DOHH2 (cell line): ENCODE results near the gene DCDC1.

ENCODE experiments used
- CTCF ChIP-seq: fragments of 200-600 bp; sonication (generic); IDR thresholded peaks from one replicate; pipeline ENCODE4 v1.5.1; 2014; ENCODE audit warnings: antibody characterized with exemption, mild to moderate bottlenecking, low read depth, low read length; ENCODE audit not compliant: poor library complexity, severe bottlenecking
- EZH2phosphoT487 ChIP-seq: fragments of 200-600 bp; sonication (generic); IDR thresholded peaks from 2 replicates; pipeline ENCODE4 v1.6.1; 2017; ENCODE audit warnings: borderline replicate concordance, mild to moderate bottlenecking, antibody characterized with exemption, low read length, moderate library complexity, mixed read lengths

- no peak for TF ChIP-seq CTCF
- TF ChIP-seq EZH2phosphoT487: no peak
Observed at GRCh38 chr11:30830681-30831080, 538.9 kb downstream of the DCDC1 start.
